Measurements from ENCODE around the gene CCDC97.

DNA sequence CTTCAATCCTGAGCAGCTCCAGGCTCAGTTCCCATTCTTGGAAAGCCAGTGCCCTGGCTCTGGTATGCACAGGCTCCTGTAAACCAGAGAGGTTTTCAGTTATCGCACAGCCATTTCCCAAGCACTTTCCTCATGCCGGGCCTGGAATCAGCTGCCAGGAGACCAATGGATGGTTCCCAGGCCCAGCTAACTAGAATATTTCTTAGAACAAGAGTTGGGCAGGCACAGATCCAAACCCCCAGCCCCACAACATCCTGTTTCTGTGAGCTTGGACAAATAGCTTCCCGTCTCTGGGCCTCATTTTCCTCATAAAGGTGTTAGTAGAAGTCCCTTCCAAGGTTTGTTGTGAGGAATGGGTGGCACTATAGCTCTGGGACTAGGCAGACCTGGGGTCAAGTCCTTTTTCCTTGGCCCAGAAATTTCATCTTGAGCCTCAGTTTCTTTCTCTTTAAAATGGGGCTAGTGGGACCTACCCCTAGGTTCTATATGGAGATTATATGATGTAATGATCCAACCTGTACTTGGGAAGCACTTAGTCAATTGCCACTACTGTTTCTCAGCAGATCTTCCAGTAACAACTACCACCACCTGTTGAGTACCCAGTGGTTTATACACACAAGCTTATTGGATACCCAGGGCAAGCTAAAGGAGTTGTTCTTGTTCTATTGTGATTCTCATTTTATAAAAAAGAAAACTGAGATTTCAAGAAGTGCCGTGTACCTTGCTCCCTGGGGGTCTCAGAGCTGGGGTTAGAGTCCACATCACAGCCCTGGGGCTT is 5.1 kb upstream of the CCDC97 start:
- TF ChIP-seq, protein P1, sequence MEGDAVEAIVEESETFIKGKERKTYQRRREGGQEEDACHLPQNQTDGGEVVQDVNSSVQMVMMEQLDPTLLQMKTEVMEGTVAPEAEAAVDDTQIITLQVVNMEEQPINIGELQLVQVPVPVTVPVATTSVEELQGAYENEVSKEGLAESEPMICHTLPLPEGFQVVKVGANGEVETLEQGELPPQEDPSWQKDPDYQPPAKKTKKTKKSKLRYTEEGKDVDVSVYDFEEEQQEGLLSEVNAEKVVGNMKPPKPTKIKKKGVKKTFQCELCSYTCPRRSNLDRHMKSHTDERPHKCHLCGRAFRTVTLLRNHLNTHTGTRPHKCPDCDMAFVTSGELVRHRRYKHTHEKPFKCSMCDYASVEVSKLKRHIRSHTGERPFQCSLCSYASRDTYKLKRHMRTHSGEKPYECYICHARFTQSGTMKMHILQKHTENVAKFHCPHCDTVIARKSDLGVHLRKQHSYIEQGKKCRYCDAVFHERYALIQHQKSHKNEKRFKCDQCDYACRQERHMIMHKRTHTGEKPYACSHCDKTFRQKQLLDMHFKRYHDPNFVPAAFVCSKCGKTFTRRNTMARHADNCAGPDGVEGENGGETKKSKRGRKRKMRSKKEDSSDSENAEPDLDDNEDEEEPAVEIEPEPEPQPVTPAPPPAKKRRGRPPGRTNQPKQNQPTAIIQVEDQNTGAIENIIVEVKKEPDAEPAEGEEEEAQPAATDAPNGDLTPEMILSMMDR (IDR thresholded peaks at IDR 0.05), result no peak
- no peak for TF ChIP-seq POLR2A (IDR thresholded peaks at IDR 0.05)

Measured in lower leg skin (tissue), 3 donors.